HG03196 (cell line): ENCODE results near the gene VWCE.
A peak's percentile ranks its signal among the peaks of the same experiment; 100 is the strongest.
"Not testable (repeated sequence)": the region's sequence is repeated elsewhere in the genome, so short reads cannot be mapped to it uniquely, and the experiment has no call there.

Experiments used
- ATAC-seq: cut with Tn5 transposase; IDR thresholded peaks from one replicate; pipeline ENCODE4 v1.9.1; 2021; ENCODE audit not compliant: unreplicated experiment

VWCE gene

DNA sequence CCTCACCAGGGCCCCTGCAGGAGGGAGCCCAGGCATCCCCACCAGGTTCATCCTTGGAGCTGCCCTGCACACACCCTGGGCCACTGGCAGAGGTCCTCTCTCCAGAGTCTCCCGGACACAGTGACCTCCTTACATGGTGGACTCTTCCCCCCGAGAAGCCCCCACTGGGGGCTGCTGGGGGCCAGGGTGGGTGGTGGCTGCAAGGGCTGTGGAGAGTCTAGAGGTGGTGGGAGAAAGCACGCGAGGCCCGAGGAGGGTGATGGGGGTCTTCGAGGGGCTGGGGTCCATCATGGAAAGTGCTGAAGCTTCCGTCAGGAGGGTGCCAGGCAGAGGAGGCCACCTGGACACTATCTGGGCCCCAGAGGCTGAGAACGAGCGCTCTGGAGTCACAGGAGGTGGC lies 36.6 kb downstream of the VWCE start:
- ATAC-seq, result no peak

DNA sequence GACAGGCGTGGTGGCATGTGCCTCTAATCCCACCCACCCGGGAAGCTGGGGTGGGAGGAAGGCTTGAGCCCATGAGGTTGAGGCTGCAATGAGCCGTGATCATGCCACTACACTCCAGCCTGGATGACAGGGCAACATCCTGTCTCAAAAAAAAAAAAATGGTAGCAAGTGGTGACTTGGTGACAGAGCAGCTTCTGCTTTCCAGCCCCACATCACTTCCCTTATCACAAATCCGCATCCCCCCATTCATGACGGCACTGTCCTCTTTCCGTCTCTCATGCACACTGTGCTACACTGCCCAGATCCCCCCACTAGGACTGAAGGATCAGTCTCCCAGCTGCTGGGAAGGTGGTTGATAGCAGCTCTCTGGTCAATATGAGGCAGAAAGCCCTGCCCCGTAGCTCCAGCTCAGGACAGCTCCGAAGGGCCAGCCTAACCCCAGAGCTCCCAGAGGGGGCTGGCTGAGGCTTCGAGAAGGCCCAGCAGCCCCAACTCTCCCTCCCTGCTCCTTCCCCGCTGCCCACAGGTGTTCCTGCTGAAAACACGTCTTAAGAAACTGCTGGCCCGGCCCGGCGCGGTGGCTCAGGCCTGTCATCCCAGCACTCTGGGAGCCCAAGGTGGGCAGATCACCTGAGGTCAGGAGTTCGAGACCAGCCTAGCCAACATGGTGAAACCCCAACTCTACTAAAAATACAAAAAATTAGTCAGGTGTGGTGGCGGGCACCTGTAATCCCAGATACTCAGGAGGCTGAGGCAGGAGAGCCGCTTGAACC lies 38.2 kb downstream of the VWCE start:
- no peak for ATAC-seq

DNA sequence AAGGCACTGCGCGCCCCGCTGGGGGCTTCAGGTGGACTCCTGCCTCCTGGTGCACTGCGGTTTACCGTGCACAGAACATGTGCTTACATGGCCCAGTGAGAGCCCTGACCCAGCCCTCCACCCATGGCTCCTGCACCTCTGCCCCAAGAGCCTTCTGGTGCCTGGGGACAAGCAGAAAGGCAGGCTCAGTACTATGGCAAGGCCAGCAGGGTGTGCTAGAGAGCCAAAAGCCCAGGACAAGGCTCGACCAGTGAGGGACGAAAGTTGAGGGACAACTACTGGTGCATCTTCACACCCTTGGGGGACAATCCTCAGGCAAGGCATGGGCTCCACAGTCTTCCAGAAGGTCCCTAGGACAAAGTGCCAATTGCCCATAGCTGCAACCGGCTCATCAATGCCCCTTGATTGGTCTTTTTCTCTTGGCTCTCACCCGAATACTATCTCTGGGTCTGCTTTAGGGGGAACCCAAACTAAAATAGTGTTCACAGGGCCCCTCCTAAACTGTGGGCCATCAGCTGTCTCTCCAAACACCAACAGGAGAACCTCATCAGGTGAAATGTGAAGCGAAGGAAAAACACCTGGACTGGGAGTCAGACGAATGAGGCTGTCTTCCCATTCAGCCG lies 40.6 kb downstream of the VWCE start:
- ATAC-seq, result peak; percentile 65

- not testable (repeated sequence) for ATAC-seq
These were observed 42.8 kb downstream of the VWCE start for GRCh38 chr11:61252332-61252731.

DNA sequence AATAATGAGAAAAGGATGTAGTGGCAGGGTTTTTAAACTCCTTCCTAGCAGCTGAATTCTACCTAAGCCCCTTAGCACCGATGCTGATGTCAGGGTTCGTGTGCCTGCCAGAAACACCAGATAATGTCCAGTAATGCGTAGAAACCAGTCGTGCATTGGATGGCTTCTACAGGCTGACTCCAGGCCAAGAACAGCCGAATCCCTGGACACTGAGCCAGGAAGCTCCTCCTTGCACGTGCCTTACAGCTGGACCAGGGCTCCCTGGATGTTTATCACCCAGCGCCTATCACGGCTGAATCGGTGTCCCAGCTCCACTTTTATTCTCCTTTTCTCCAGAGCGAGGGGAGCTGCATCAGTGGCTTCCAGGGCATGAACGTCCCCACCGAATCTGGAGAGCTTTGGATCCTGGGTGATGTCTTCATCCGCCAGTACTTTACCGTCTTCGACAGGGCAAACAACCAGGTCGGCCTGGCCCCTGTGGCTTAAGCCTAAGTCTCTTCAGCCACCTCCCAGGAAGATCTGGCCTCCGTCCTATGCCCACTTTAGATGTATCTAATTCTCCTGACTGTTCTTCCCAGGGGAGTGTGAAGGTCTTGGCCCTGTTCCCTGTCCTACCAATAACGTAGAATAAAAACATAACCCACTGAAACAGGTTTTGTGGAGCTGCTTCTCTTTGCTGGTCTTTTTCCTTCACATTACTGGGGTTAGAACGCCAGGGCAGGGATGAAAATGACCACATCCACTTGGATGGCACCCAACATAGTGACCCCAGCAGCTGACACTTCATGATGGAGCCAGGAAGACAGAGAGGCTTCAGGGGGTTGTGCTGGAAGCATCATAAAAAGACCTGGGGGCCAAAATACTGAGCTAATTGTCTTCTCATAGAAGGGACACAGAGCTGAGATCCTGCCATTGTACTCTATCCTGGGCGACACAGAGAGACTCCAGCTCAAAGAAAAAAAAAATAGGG lies 44.0 kb downstream of the VWCE start:
- not testable (repeated sequence) for ATAC-seq

DNA sequence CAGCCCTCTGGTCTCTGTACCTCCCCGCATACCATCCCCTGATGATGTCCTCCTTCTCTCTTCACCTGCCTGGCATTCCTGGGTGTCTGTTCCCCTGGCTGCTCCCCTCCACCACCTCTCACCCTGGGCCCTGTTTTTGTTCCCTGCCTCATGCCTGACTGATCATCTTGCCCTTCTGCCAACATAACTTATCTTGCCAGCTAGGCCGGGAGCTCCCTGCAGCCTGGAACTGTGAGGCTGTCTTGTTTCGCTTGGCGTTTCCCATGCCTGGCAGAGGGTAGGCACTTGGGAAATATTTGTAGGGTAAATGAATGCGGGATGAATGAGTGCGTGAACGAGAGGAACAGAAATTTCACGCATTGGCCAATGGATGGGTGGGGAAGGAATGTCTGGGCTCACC lies 45.9 kb downstream of the VWCE start:
- ATAC-seq, result not testable (repeated sequence)

GRCh38 chr11:61248071-61248470 lies 47.0 kb downstream of the VWCE start:
- not testable (repeated sequence) for ATAC-seq

DNA sequence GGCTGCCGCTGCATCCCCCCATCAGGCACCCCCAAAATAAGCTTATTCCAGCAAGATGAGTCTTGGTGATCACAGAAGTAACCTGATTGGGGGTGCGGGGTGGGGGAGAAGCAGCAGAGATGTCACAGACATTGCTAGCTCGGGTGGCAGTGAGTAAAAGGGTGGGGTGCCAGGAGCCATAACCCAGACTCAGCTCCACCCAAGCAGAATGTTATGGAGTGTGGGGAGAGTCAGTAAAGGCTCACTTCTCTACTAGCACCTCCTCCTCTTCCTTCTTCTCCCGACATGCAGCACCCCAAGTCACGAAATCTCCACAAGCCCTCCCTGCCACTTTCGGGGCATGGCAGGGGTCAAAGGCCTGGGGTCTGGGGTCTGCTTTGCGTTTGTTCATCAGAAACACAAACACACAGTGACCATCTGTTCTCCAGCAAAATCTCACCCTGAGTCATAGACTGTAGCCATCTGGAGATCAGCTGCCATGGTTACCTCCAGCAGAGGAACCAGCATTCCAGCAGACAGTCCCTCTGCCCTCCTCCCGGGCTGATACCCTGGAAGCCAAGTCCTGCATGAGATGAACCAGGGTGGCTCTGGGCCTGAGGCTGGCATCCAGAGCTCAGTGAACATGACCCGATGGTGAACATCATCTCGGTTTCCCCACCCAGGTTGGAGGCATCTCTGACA lies 49.7 kb downstream of the VWCE start:
- not testable (repeated sequence) for ATAC-seq

DNA sequence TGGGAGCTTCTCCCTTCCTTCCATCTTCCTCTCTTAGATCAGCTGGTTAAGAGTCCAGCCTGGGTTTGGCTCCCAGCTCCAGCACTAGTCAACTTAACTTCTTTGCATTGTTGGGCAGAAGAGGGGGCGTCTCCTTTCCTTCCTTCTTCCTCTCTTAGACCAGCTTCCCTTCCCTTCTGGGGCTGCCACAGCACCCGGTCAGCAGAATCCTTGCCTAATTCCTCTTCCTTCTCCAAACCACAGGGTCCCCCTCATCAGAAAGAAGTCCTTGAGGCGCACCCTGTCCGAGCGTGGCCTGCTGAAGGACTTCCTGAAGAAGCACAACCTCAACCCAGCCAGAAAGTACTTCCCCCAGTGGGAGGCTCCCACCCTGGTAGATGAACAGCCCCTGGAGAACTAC lies 53.6 kb downstream of the VWCE start:
- not testable (repeated sequence) for ATAC-seq

DNA sequence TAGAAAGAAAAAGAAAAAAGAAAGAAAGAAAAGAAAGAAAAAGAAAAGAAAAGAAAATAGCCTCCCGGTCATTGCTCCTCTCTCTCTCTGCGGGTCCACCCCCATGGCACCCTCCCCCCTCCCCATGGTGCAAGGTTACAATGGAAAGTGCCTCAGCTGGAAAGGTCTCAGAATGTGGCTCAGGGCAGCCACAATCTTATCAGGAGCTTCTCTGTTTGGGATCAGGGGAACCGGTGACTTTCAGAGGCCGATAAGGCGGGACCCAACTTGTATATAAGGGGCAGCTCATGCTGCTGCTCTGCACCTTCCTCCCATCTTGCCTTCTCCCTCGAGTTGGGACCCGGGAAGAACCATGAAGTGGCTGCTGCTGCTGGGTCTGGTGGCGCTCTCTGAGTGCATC lies 54.2 kb downstream of the VWCE start, which contains the start of gene PGA5:
Gene PGA5, plus strand, starts transcription at position 301 of the 400 bp plus-strand sequence. Its CDS starts 52 bp downstream, at position 353.
- ATAC-seq, result not testable (repeated sequence)

GRCh38 chr11:61240288-61240687 lies 54.8 kb downstream of the VWCE start:
- not testable (repeated sequence) for ATAC-seq

DNA sequence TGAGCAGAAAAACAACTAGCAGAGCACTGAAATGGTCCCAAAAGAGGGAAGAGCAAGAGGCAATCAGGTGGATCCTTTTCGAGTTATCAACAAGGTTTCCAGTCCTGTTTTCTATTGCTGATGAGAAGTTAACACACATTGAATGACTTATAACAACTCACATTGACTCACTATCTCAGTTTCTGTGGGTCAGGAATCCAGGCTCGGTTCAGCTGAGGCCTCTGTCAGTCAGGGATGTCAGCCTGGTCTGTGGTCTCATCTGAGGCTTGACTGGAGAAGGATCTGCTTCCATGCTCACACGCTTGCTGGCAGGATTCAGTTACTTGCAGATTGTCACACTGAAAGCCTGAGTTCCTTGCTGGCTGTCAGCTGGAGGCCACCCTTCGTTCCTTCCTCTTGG lies 58.0 kb downstream of the VWCE start:
- ATAC-seq, result not testable (repeated sequence)

DNA sequence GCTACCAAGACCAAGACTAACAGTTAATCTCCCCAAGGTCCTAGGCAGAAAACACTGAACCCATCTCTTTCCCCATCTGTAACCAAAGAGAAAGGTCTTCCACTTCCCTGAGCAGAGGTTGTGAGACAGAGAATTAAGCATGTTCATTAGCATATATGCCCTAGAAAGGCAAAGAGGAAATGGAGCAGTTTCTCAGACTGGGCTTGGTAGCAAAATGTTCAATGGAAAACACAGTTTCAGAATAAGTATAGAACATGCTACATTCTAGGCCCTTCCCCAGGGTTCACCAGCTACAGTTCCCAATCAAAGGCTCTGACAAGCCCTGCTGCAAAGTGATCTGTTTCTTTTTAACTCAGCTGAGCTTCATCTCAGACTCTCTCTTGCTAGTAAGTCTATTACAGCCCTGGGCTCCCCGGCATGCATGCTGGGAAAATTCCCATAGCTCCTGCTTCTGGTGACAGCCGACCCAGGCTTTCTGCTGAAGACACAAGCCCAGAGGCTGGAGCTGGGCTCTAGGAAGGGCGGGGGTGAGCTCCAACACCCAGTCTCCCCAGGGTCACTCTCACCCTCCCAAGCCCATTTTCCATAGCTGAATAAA lies 62.5 kb downstream of the VWCE start:
- not testable (repeated sequence) for ATAC-seq

- not testable (repeated sequence) for ATAC-seq
These were observed 63.5 kb downstream of the VWCE start for GRCh38 chr11:61231585-61231984.

- not testable (repeated sequence) for ATAC-seq
These were observed 64.1 kb downstream of the VWCE start for GRCh38 chr11:61231033-61231432.

DNA sequence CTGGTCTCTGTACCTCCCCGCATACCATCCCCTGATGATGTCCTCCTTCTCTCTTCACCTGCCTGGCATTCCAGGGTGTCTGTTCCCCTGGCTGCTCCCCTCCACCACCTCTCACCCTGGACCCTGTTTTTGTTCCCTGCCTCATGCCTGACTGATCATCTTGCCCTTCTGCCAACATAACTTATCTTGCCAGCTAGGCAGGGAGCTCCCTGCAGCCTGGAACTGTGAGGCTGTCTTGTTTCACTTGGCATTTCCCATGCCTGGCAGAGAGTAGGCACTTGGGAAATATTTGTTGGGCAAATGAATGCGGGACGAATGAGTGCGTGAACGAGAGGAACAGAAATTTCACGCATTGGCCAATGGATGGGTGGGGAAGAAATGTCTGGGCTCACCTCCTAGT lies 65.7 kb downstream of the VWCE start:
- ATAC-seq, result not testable (repeated sequence)

DNA sequence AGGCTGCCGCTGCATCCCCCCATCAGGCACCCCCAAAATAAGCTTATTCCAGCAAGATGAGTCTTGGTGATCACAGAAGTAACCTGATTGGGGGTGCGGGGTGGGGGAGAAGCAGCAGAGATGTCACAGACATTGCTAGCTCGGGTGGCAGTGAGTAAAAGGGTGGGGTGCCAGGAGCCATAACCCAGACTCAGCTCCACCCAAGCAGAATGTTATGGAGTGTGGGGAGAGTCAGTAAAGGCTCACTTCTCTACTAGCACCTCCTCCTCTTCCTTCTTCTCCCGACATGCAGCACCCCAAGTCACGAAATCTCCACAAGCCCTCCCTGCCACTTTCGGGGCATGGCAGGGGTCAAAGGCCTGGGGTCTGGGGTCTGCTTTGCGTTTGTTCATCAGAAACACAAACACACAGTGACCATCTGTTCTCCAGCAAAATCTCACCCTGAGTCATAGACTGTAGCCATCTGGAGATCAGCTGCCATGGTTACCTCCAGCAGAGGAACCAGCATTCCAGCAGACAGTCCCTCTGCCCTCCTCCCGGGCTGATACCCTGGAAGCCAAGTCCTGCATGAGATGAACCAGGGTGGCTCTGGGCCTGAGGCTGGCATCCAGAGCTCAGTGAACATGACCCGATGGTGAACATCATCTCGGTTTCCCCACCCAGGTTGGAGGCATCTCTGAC lies 68.5 kb downstream of the VWCE start:
- ATAC-seq, result not testable (repeated sequence)

DNA sequence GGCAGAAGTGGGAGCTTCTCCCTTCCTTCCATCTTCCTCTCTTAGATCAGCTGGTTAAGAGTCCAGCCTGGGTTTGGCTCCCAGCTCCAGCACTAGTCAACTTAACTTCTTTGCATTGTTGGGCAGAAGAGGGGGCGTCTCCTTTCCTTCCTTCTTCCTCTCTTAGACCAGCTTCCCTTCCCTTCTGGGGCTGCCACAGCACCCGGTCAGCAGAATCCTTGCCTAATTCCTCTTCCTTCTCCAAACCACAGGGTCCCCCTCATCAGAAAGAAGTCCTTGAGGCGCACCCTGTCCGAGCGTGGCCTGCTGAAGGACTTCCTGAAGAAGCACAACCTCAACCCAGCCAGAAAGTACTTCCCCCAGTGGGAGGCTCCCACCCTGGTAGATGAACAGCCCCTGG lies 72.4 kb downstream of the VWCE start:
- ATAC-seq, result not testable (repeated sequence)

DNA sequence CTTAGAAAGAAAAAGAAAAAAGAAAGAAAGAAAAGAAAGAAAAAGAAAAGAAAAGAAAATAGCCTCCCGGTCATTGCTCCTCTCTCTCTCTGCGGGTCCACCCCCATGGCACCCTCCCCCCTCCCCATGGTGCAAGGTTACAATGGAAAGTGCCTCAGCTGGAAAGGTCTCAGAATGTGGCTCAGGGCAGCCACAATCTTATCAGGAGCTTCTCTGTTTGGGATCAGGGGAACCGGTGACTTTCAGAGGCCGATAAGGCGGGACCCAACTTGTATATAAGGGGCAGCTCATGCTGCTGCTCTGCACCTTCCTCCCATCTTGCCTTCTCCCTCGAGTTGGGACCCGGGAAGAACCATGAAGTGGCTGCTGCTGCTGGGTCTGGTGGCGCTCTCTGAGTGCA lies 73.1 kb downstream of the VWCE start, which contains the start of gene PGA4:
Gene PGA4, plus strand, starts transcription at position 301 of the 400 bp plus-strand sequence. Its CDS starts 54 bp downstream, at position 355.
- ATAC-seq, result not testable (repeated sequence)
